Fibroblast of skin of abdomen (primary cell): ENCODE data around the gene RAD9A.
"Not testable (repeated sequence)": the region's sequence is repeated elsewhere in the genome, so short reads cannot be mapped to it uniquely, and the experiment has no call there.

ENCODE experiments used
- DNase-seq: peaks from one replicate; pipeline ENCODE4 v3.0.0-alpha.2; 2013

Gene RAD9A

GRCh38 chr11:67410984-67411784 is 19.4 kb downstream of the RAD9A start:
- DNase-seq = no peak

GRCh38 chr11:67411785-67412152 is 20.0 kb downstream of the RAD9A start:
- no peak for DNase-seq

DNA sequence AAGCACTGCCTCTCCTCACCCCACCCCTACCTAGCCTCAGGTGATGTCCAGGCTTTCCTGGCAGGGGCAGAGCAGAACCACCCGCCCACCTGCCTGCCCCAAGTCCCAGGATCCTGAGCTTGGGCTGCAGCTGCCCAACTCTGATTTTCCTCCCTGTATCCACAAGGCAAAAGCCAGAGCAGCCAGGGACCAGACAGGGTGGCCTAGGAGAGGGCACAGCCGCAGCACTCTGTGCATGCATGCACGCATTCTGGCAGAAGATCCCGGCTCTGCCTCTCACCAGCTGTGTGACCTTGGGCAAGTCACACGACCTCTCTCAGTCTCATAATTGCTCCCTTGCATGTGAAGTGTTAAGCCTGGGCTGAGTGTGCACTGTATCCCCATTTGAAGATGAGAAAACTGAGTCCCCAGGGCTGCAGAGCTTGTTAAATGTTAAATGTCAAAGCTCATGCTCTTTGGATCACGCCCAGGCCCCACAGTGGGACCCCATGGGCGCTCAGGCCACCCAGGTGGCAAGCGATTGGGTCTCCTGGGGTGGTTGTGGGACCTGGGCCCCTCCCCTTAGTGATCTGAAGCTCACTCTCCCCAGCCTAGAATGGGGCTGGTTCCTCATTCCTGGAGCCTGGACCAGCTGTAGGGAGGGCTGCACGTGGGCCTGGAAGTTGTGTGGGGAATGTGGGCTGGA is 20.9 kb downstream of the RAD9A start:
- no peak for DNase-seq

- no peak for DNase-seq
These were observed 21.6 kb downstream of the RAD9A start for GRCh38 chr11:67413266-67413849.

DNA sequence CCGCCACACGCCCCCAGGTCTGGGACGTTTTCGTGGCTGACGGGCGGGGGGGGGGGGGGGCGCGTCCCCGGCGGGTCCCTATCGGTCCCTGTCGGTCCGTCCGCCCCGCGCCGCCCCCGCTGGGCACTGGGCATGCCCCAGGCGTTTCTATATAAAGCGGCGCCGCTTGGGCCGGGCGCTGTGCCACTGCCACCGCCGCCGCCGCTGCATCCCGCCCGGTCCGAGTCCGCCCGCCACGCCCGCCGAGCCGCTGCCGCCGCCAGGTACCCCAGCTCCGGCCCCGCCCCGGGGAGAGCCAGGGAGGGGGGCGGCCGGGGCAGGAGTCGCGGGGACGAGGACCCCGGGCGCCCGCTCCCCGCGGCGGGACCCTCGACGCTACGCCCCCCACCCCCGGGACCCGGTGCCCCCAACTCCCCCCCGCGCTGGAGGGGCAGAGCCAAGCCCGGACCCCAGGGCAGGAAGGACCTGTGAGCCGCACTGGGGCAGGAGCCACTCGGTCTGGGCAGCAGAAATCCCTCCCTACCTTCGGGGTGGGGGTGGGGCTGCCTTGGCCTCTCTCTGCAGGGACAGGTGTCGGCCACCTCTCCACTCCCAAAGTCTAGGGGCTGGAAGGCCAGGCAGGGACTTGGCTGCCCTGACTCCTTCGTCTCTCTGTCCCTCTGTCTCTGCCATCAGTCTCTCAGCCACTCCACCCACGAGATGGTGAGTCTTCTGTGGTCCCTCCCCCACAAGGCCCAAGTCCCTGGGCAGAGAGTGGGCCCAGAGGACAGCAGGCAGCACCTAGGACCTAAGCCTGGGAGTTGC is 23.9 kb downstream of the RAD9A start, which contains the start of gene CARNS1:
TSS of gene CARNS1 (plus strand) at position 178 of the 804 bp plus-strand sequence. CDS start at position 700, 522 bp downstream.
- DNase-seq = no peak

DNA sequence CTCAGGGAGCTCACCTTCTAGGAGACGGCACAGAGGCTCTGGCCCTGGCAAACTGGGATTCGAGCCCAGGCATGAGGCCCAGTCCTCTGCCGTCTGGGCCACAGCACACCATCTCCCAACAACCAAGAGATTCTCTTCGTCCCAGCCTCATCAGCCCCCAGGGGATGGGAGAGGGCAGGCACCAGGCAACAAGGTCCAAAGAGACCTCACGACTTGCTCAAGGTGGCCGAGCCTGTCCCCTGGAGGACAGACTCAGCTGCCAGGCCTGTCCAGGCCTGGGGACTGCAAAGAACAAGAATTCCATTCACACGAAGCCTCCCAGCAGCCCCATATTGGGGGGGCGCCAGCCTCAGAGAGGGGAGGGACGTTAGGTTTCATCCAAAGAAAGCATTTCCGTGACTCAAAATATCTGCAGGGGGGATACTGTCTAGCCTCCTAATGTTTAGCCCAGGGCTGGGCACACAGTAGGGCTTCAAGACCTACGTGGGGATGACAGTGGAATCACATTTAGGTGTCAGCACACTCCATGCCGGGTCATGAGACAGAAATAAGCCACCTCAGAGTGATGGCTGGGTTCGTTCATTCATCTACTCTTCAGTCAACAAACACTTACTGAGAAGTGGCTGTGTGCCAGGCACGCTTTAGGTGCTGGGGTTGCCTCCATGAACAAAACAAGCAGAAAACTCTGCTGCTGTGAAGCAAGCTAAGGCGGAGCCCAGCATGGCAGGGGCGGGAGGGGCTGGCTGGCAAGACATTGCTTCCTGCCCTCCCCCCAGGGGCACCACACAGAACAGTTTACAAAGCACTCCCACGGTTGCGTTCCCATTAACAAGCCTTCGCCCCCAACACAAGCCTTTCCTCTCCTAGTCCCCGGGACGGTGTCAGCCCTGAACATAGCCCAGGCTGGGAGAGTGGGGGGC is 24.9 kb downstream of the RAD9A start:
- no peak for DNase-seq

- no peak for DNase-seq
These were observed 25.6 kb downstream of the RAD9A start for GRCh38 chr11:67417425-67417824.

DNA sequence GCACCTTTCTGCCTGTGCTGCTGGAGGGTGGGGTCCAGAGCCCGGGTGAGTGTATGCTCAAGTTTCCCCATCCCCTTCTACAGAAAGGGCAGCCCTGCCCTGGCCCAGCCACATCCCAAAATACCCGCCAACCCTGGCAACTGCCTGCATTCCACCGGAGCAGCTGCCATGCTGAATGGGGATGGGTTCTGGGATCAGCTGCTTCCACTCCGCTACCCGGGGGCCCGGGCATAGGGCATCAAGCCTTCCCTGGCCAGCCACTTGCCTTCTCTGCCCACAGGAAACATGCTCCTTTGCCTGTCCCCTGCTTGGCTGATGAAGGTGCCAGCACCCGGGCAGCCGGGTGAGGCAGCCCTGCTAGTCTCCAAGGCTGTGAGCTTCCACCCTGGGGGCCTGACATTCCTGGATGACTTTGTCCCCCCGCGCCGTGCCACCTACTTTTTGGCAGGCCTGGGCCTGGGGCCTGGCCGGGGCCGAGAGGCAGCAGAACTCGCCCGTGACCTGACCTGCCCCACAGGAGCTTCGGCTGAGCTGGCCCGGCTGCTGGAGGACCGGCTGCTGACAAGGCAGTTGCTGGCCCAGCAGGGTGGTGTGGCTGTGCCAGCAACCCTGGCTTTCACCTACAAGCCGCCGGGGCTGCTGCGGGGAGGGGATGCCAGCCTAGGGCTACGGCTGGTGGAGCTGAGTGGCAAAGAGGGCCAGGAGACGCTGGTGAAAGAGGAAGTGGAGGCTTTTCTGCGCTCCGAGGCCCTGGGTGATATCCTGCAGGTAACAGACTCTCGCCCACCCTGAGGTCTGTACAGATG is 26.9 kb downstream of the RAD9A start:
- DNase-seq = no peak

DNA sequence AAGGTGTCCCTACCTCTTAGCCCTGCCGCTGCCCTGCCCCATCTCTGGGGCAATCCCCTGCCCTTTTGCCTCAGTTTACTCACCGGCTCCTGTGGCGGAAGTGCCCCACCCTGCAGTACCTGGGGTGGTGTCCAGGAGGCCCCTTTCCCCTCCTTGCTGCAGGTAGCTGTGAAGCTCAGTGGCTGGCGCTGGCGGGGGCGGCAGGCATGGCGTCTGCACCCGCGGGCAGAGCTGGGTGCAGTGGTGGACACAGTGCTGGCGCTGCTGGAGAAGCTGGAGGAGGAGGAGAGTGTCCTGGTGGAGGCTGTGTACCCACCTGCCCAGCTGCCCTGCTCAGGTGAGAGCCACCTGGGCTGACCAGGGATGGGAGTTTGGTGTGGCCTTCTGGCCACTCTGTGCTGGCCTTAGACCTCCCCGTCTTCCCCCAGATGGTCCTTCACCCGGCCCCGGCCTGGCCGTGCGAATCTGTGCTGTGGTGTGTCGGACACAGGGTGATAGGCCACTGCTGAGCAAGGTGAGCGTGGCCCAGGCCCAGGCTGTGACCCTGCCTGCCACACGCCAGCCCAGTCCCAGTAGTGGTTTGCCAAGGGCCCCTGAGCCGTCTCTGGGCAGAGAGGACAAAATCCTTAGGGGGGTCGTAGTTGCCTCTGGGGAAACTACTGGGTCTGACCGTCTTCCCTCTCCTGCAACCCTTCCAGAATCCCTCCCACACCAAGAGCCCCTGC is 27.7 kb downstream of the RAD9A start:
- no peak for DNase-seq

DNA sequence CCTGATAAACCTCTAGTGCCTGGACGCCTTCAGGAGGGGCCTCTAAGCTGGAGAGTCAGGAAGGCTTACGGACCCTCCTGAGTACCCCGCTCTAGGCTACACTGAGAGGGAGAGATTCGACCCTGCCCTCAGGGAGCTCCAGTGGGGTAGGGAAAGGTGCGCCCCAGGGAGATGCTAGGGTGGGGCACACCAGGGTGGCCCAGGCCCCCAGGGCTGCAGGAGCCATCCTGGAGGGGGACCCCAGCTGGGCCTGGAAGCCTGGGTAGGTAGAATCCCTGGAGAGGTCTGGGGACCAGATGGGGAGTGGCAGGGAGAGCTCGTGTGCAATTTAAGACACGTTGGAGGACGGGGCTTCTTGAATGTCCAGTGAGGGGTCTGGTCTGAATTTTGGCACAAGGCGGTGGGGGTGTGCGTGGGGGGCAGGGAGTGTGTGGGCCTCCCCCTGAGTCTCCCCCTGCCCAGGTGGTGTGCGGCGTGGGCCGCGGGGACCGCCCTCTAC is 28.4 kb downstream of the RAD9A start:
- DNase-seq = no peak

DNA sequence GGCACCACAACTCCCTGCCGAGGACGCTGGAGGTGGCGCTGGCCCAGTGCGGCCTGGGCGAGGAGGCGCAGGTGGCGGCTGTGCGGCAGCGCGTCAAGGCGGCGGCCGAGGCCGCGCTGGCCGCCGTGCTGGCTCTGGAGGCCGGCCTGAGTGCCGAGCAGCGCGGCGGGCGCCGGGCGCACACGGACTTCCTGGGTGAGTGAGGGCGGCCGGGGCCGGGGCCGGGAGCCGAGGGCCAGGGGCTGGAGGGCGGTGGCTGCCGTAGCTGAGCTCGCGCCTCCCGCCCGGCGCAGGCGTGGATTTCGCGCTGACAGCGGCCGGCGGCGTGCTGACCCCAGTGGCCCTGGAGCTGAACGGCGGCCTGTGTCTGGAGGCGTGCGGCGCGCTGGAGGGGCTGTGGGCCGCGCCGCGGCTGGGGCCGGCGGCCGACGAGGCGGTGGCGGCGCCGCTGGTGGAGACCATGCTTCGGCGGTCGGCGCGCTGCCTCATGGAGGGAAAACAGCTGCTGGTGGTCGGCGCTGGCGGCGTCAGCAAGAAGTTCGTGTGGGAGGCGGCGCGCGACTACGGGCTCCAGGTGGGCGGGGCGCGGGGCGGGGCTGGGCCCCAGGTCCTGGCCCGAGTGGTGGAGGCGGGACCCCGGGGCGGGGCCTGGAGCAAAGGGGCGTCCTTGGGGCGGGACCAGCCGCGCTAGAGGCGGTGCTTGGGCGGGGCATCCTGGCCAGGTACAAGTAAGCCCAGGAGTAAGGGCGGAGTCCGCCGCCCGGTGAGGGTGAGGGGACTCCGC is 29.1 kb downstream of the RAD9A start:
- DNase-seq = peak; percentile 90

DNA sequence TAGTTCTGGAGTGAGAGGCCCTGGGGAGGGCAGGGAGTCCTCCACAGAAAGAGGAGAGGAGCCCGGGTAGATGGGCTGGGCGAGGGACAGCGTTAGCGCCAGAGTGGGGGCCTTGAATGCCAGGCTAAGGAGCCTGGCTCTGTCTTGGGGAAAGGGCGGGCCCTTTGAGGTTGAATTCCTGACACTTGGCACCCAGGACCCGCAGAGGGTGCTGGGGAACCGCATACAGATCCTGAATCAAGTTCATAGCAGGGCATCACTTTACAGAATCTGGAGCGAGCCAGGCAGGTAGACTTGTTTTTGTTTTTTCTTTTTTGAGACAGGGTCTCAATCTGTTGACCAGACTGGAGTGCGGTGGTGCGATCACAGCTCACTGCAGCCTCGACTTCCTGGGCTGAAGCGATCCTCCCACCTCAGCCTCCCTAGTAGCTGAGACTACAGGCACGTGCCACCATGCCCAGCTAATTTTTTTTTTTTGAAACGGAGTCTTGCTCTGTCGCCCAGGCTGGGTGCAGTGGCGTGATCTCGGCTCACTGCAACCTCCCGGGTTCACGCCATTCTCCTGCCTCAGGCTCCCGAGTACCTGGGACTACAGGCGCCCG is 29.7 kb downstream of the RAD9A start:
- no peak for DNase-seq

DNA sequence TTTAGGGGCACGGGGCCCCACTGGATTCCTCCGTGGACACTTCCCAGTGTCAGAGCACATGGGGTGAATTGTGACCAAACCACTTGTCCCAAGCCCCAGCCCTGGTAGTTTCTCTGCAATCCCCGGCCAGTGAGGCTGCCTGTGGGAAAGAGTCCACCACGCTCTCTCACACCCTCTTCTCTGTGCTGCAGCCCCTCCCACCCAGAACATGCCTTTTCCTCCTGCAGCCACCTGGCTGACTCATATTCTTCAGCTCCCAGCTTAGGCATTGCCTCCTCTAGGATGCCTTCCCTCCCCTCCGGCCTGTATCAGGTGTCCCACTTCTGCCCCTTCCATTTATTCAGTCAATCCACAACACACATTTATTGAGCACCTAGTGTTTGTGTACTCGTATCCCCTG is 31.1 kb downstream of the RAD9A start:
- DNase-seq = no peak

- no peak for DNase-seq
These were observed 31.7 kb downstream of the RAD9A start for GRCh38 chr11:67423466-67423865.

- DNase-seq = no peak
These were observed 32.3 kb downstream of the RAD9A start for GRCh38 chr11:67423891-67424613.

DNA sequence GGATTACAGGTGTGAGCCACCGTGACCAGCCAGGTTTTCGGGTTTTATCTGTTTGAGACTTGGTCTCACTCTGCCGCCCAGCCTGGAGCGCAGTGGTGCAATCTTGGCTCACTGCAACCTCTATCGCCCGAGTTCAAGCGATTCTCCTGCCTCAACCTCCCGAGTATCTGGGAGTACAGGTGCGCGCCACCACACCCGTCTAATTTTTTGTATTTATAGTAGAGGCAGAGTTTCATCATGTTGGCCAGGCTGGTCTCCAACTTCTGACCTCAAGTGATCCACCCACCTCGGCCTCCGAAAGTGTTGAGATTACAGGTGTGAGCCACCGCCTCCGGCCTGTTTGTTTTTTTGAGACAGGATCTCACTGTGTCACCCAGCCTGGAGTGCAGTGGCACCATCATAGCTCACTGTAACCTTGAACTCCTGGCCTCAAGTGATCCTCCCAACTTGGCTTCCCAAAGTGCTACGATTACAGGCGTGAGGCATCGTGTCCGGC is 35.6 kb downstream of the RAD9A start:
- DNase-seq = not testable (repeated sequence)
